Fibroblast of the aortic adventitia (primary cell): ENCODE measurements around the gene ATOH8. TPM values are rescaled to one million over a fixed set of nuclear protein-coding genes. Genes with fewer than 3 reads are reported as not detected.

ENCODE experiments used
- DNase-seq: peaks from one replicate; pipeline ENCODE4 v3.0.0-alpha.2; 2010; ENCODE audit warnings: low read depth
- H3K4me3 ChIP-seq: 2 replicates; pipeline ENCODE4 v1.5.1; 2011; ENCODE audit warnings: low read depth, mild to moderate bottlenecking, control low read depth, low read length, moderate library complexity
- total RNA-seq: library from RNA; depleted of rRNA; stranded (reverse); fragments of >200 nt; gene quantifications from 2 replicates; pipeline ENCODE4 v1.2.3, GENCODE V29; 2012; ENCODE audit warnings: low replicate concordance
- TF ChIP-seq, protein P1 (sequence below): IDR thresholded peaks from 2 replicates; pipeline ENCODE4 v1.5.1; 2011; ENCODE audit warnings: mild to moderate bottlenecking, low read length, control low read depth, inconsistent platforms; ENCODE audit not compliant: insufficient read depth

The ATOH8 gene
- total RNA-seq, 1 donor, result 17.0 TPM

DNA sequence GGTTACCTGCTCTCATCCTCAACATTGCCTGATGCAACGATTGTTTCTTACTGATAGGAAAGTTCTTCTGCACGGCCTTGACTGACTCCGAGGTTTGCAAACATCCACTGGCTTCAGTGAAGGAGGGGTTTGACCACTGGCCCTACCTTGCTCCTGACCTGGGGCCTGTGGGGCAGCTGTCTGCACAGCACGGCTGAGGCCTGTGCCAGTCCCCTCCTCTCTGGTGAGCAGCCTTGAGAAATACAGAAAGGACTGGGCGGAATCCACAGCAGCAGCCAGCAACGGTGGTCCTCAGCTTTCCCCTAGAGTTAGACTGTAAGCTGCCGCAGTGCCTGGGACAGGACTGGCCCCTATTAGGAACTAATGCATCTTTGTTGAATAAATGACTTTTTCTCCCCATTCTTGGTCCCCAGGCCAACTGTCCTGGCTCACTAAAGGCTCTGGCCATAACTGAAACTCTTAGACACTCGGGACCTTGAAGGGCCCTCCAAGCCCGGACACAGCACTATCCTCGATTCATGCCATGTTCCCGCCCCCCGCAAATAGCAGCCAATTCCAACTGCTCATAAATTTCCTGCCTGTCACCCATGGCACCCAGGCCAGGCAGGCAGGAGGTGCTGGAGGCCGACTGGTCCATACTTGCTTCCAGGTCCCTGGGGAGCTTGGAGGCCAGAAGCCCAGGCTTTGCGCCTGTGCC lies 26.7 kb downstream of the ATOH8 start:
- TF ChIP-seq, protein P1, sequence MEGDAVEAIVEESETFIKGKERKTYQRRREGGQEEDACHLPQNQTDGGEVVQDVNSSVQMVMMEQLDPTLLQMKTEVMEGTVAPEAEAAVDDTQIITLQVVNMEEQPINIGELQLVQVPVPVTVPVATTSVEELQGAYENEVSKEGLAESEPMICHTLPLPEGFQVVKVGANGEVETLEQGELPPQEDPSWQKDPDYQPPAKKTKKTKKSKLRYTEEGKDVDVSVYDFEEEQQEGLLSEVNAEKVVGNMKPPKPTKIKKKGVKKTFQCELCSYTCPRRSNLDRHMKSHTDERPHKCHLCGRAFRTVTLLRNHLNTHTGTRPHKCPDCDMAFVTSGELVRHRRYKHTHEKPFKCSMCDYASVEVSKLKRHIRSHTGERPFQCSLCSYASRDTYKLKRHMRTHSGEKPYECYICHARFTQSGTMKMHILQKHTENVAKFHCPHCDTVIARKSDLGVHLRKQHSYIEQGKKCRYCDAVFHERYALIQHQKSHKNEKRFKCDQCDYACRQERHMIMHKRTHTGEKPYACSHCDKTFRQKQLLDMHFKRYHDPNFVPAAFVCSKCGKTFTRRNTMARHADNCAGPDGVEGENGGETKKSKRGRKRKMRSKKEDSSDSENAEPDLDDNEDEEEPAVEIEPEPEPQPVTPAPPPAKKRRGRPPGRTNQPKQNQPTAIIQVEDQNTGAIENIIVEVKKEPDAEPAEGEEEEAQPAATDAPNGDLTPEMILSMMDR, result no peak
- DNase-seq, result peak; percentile 13
- no peak overlapping the region for H3K4me3 ChIP-seq

DNA sequence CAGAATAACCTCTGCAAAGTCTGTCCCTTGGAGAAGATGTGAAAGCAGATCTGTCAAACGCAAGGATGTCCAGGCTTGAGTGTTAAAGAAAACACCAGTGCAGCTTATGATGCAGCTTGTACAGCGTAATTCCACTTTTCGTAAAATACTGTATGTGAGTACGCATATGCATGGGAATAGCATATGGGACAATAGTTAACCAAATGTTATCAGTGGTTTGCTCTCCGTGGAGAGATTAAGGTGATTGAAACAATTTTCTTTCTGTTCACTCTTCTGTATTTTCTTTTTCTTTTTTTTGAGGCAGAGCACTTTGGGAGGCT lies 27.2 kb downstream of the ATOH8 start:
- no peak for DNase-seq

DNA sequence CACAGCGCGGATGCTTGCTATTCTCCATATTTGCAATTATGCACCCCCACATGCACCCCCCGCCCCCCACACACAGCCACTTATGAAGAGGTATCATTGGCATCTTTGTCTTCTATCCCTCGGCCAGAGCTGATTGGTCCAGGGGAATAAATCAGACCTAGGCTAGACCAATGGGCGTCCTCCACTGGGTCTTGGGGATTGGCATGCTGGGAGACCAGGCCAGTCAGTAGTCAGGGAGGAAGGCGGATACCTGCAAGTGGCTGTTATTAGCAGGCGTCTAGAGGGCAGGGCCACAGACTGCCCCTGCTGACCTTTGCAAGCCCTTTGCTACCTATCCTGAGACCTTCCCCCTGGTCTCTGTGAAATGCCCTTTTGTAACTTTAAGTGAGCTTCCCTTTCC lies 30.0 kb downstream of the ATOH8 start:
- no peak for DNase-seq
- TF ChIP-seq, protein P1, result no peak
- no peak overlapping the region for H3K4me3 ChIP-seq

More for the DNA sequence above, 27.2 kb downstream of the ATOH8 start:
- H3K4me3 ChIP-seq, result no peak overlapping the region
- TF ChIP-seq, protein P1, result no peak

DNA sequence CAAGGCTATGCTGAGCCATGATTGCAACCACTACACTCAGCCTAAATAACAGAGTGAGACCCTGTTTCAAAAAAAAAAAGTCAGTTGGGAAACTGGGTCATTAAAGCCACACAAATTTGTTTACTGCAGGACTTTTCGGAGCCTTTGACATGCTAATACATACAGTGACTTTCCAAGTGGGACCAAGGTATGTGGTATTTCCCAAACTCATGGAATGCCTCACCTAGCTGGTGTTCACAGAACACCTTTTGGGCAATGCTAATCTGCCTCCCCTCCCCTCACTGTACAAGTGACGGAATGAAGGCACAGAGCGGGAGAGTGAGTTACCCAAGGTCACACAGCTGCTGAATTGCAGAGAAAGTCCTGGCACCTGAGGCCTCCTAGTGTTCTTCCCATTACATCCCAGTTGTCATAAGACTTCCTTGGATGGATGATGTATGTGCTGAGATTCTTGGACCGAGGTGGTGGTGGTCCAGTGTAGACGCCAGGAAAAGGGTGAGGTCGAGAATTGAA lies 30.7 kb downstream of the ATOH8 start:
- DNase-seq, result no peak
- H3K4me3 ChIP-seq, result no peak overlapping the region
- TF ChIP-seq, protein P1, result no peak

DNA sequence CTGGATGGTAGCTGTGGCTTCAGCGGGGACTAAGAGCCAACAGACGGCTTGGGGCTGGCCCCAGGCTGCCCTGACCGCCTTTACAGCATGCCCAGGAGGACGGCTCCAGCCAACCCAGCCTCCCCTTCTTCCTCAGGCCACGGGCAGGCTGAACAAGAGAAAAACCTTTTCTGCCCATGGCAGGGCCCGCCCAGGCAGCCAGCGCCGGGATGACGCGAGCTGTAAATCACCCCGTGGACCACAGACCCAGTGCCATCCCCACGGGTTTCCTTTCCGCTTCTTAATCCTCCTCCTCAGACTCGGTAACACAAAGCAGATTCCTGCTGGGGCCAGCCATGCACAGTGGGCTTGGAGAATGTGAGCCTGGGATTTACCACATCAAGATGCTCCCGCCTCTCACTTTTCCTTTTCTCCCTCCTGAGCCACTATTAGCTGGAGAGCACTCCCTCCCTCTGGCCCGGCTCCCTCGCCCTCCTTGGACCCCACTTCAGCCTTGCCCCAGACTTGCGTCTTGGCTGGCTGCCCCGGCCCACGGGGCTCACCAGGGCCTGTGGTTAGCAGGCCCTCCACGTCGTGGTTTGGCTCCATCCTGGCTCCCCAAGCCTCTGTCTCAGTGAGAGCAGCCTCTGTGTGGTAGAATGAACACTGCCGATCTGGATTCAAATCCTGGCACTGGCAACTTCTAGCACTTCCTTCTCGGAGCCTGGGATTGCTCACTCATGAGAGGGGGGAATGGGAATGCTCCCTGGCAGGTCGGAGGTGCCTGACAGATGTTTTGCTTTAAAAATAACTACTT lies 31.4 kb downstream of the ATOH8 start:
- peak; percentile 96 for DNase-seq
- TF ChIP-seq, protein P1, result no peak
- H3K4me3 ChIP-seq, result no peak overlapping the region

DNA sequence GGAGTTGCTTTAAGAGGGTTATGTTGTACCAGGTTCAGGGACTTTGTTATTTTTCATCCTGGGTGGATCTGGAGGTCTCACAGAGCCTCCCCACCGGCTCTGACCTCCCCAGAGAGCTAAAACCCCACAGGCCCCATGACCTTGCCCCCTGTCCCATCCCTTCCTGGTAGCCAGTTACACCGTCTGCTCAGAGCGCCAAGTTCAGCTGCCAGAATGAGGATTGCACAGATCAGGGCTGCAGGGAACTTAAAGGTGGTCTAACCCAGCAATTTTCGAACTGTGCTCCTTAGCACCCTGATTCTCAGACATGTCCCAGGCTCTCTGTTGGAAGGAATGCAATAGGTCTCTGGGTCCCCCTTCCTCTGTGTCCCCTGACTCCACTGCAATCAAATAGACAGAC lies 32.1 kb downstream of the ATOH8 start:
- TF ChIP-seq, protein P1, result no peak
- no peak overlapping the region for H3K4me3 ChIP-seq
- no peak for DNase-seq
